HCT116 (cell line): ENCODE results near the gene TRIM41.

ENCODE experiments used
- CBX3 ChIP-seq: IDR thresholded peaks from 2 replicates; pipeline ENCODE4 v1.6.1; 2012; ENCODE audit warnings: low read depth
- EZH2 ChIP-seq: fragments of 200-600 bp; sonication (generic); IDR thresholded peaks from 2 replicates; pipeline ENCODE4 v1.6.1; 2017; ENCODE audit warnings: antibody characterized with exemption, mixed run types
- POLR2A ChIP-seq: IDR thresholded peaks from 2 replicates; pipeline ENCODE4 v1.7.0; 2011; ENCODE audit warnings: borderline replicate concordance; ENCODE audit not compliant: insufficient read depth, insufficient read length; ENCODE audit errors: extremely low read depth
- RAD21 ChIP-seq: IDR thresholded peaks from 2 replicates; pipeline ENCODE4 v1.6.1; 2012; ENCODE audit warnings: low read depth, mild to moderate bottlenecking
- SIN3A ChIP-seq: IDR thresholded peaks from 2 replicates; pipeline ENCODE4 v1.6.1; 2012; ENCODE audit warnings: low read depth
- TF ChIP-seq, protein P1 (sequence below), 3 experiments: fragments of 200-600 bp in 1 of 3; sonication (generic) in 1 of 3; IDR thresholded peaks in 2 of 3; conservative IDR thresholded peaks in 1 of 3; 2 replicates each; pipeline ENCODE4 v1.5.1; 2012 to 2017; ENCODE audit warnings: low read depth in 2 of 3, low read length in 2 of 3, antibody characterized with exemption in 1 of 3, borderline replicate concordance in 1 of 3, control low read depth in 1 of 3, mild to moderate bottlenecking in 1 of 3, mixed read lengths in 1 of 3, mixed run types in 1 of 3, moderate library complexity in 1 of 3; ENCODE audit not compliant: insufficient read depth in 1 of 3

DNA sequence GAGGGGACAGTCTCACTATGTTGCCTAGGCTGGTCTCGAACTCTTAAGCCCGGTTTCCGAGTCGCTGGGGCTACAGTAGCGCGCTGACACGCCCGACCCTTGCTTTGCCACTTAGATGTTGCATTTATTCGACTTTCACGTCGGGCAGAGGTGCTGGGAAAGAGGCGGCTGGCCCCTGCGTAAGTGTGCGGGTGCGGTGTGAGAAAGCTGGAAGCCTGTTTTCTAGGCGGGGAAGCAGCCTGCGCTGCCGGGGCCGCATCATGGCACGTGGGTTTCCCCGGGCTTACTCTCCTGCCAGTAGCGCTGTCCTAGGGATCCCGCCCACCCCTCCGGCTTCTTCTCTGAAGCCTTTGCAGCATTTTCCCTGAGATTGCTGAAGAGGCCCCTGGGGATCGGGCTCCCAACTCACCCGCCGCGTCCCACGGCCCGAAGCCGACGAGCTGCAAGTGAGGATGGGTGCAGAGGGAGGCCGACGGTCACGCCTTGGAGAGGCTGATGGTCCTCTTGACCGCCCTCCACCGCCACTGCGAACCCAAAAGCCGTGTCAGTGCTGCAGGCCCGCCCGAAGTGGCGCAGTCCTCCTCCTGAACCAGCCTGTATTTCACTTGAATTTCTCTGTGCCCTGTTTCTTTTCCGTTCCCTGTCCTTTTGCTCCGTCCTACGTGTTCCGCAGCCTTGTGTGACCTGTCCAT is 5.8 kb upstream of the TRIM41 start:
- TF ChIP-seq, protein P1, sequence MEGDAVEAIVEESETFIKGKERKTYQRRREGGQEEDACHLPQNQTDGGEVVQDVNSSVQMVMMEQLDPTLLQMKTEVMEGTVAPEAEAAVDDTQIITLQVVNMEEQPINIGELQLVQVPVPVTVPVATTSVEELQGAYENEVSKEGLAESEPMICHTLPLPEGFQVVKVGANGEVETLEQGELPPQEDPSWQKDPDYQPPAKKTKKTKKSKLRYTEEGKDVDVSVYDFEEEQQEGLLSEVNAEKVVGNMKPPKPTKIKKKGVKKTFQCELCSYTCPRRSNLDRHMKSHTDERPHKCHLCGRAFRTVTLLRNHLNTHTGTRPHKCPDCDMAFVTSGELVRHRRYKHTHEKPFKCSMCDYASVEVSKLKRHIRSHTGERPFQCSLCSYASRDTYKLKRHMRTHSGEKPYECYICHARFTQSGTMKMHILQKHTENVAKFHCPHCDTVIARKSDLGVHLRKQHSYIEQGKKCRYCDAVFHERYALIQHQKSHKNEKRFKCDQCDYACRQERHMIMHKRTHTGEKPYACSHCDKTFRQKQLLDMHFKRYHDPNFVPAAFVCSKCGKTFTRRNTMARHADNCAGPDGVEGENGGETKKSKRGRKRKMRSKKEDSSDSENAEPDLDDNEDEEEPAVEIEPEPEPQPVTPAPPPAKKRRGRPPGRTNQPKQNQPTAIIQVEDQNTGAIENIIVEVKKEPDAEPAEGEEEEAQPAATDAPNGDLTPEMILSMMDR (IDR thresholded peaks at IDR 0.05 in 2 of 3, conservative IDR thresholded peaks at IDR 0.05 in 1 of 3; ENCODE audit: borderline replicate concordance in 1 of 3, insufficient read depth in 1 of 3, low read depth in 2 of 3, low read length in 2 of 3): no peak
- no peak for TF ChIP-seq POLR2A
- no peak for TF ChIP-seq EZH2
- no peak for TF ChIP-seq RAD21
- TF ChIP-seq CBX3: no peak
- TF ChIP-seq SIN3A: no peak
